Measurements from ENCODE around the gene TRIM49B.
"Not testable (repeated sequence)": the region's sequence is repeated elsewhere in the genome, so short reads cannot be mapped to it uniquely, and the experiment has no call there.

TRIM49B gene, protein sequence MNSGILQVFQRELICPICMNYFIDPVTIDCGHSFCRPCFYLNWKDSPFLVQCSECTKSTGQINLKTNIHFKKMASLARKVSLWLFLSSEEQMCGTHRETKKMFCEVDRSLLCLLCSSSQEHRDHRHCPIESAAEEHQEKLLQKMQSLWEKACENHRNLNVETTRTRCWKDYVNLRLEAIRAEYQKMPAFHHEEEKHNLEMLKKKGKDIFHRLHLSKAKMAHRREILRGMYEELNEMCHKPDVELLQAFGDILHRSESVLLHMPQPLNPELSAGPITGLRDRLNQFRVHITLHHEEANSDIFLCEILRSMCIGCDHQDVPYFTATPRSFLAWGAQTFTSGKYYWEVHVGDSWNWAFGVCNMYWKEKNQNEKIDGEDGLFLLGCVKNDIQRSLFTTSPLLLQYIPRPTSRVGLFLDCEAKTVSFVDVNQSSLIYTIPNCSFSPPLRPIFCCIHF

DNA sequence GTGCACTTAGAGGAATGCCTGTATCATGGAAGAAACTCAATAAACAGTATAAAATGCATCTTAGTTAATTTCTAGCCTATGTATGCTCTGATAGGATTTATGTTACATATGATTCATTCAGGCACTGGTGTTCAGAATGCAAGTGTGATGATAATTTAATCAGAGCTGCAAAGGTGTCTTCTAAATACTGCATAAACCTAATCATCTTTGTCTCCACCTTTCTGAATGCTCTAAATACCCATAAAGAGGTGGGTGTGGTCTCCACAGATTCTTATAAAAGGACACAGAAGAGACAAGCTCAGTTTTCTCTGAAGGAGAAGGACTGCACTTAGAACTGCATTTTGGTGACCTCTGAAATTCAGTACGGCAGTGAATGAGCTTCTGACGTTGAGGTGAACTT lies at the start of gene TRIM49B:
TRIM49B (plus strand) TSS at position 301 of the 400 bp plus-strand sequence. CDS start 2,777 bp downstream, outside the sequence.
- FAIRE-seq, result not testable (repeated sequence)

DNA sequence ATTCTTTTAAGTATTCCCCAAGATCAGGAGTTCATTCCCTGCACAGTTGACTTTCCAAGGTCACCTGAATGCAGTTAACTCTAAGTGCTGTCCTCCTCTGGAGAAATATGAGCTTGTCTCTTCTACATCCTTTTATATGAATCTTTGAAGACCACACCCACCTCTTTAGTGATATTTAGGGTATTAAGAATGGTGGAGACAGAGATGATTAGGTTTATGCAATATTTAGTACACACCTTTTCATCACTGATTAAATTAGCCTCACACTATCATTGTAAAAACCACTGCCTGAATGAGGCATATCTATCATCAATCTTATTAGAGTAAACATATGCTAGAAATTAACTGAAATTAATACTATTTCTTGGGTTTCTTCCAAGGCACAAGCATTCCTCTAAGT lies 44.8 kb upstream of the TRIM49B start, which contains the start of gene TRIM51G:
TRIM51G (minus strand) TSS at position 101 of the 400 bp plus-strand sequence. CDS start 2,190 bp downstream, outside the sequence.
- FAIRE-seq, result not testable (repeated sequence)

DNA sequence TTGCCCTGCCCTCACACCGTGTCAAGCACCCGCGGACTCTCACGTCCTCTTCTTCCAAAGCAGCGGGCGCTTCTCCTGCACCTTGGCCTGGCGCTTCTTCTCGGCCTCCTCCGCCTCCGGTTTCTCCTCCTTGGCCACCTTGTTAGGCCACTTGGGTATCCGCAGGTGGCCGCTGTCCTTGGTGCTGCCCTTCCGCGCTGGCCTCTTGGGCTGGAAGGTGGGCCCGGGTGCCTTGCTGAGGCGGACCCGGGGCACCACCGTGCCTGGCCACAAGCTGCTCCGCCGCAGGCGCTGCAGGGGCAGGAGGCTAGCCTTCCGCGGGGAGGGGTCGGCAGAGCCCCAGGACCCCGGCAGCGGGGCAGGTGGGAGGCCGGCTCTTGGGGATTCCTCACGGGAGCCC lies 19.6 kb downstream of the TRIM49B start:
- not testable (repeated sequence) for FAIRE-seq

DNA sequence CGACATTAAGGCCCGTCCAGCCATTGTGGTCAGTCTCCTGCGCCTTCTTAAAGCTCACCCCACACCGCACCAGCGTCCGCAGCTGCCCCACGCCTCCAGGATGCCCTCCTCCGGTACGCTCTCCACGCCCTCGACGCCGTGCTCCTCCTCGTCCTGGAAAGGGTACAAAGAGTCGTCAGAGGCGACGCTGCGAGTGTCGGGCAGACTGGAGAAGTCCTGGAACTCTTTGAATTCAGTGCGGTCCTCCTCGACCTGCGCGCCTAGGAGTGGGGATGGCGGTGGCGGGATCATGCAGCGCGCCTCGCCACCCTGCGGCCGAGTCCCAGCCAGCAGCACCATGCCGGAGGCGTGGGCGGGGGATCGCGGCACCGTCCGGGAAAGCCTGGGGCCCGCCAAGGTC lies 21.2 kb downstream of the TRIM49B start:
- not testable (repeated sequence) for FAIRE-seq

DNA sequence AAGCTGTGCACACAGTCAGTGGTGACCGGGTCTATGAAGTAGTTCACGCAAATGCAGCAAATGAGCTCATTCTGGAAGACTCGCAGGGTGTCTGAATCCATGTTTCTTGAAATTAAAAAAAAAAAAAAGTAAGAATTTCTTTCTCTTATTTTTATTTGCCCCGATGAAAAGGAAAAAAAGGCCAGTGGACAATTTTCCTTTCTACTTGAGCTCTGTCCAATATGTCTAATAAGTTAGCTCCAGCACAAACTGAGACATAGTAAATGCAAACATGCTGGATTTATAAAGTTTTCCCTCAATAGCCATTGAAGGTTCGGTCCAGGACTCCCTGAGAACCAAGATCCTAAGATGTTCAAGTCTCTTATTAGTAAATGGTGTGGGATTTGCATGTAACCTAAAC lies 30.4 kb downstream of the TRIM49B start, which contains the start of gene TRIM64C:
TRIM64C (minus strand) TSS at position 101 of the 400 bp plus-strand sequence; CDS start at position 101, 0 bp downstream.
- FAIRE-seq, result not testable (repeated sequence)

DNA sequence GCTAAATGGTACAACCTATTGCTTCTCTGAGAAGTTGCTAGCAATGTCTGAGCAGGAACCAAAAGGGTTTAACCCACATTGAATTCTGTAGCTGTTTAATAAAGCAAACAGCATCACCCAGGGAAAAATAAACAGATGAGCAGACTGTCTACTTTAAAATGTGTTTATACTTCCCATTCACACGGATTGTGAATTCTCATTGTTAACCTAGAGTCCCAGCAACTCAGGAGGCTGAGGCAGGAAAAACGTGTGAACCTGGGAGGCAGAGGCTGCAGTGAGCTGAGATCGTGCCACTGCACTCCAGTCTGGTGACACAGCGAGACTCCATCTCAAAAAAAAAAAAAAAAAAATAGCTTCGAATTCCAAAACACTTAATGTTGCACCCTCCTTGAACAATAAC lies 41.3 kb downstream of the TRIM49B start:
- not testable (repeated sequence) for FAIRE-seq
